22Rv1 (cell line): ENCODE results near the gene NPAS2.

ENCODE experiments used
- CTCF ChIP-seq: fragments of 450-650 bp; IDR thresholded peaks from 2 replicates; pipeline ENCODE4 v1.5.1; 2017; ENCODE audit warnings: mild to moderate bottlenecking
- ZFX ChIP-seq: fragments of 450-650 bp; IDR thresholded peaks from 2 replicates; pipeline ENCODE4 v1.6.1; 2017; ENCODE audit warnings: antibody characterized with exemption, borderline replicate concordance

GRCh38 chr2:100995309-100996075 lies 175.6 kb downstream of the NPAS2 start:
- TF ChIP-seq CTCF (no peak), ZFX (no peak)
